Transverse colon (tissue), 4 donors: ENCODE data around the gene CASKIN2.

Experiments
- EP300 ChIP-seq: sonication (generic); formaldehyde crosslinking; IDR thresholded peaks from one replicate; pipeline ENCODE4 v1.6.1; 2017; ENCODE audit warnings: antibody characterized with exemption, low read depth
- POLR2A ChIP-seq: fragments of 450-650 bp; IDR thresholded peaks from one replicate; pipeline ENCODE4 v1.6.1; 2016; ENCODE audit warnings: antibody characterized with exemption, mild to moderate bottlenecking, moderate library complexity
- POLR2AphosphoS5 ChIP-seq, 3 donors: sonication (generic); formaldehyde crosslinking; IDR thresholded peaks; one replicate each; pipeline ENCODE4 v1.6.1; 2016; ENCODE audit warnings: antibody characterized with exemption in 3 of 3
- TF ChIP-seq, protein P1 (sequence below), 5 experiments: fragments of 200-600 bp in 3 of 5; fragments of 450-650 bp in 2 of 5; sonication (generic) in 3 of 5; IDR thresholded peaks; 1 replicate in 2 of 5; 2 replicates in 3 of 5; pipeline ENCODE4 v1.5.1; 2016 to 2017; ENCODE audit warnings: antibody characterized with exemption in 5 of 5, inconsistent platforms in 3 of 5, mild to moderate bottlenecking in 2 of 5, moderate library complexity in 1 of 5

DNA sequence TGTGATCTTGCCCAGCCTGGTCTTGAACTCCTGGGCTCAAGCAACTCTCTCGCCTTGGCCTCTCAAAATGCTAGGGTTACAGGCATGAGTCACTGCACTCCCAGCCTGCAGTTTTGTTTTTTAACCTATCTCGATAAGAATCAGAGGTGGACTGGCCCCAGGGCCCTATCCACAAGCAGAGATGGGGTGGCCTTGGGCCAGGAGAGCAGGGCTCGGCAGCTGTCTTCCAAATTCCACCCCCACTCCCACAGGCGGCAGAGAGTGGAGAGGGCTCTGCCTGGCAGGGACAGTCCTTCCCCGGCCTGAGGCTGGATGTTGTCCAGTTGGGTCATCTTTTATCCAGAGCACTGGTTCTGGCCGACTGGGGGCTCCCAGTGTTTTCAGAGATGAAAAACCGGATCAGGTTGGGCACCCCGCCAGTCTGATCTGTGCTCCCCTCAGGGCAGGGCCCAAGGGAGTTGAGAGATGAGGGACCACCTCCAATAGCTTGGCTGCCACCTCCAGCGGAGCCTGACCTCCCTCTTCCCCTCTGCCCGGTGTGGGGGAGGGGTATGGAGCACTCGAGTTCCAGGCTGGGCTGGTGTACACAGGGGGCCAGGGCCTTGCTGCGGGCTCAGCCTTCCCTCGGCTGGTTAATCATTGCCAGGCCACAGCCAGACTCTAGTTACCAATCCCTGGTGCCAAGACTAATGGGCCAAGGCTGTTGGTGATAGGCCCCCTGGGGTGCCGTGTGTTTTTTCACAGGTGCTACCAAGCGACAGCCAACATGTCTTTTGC is 41.9 kb upstream of the CASKIN2 start:
- TF ChIP-seq, protein P1, sequence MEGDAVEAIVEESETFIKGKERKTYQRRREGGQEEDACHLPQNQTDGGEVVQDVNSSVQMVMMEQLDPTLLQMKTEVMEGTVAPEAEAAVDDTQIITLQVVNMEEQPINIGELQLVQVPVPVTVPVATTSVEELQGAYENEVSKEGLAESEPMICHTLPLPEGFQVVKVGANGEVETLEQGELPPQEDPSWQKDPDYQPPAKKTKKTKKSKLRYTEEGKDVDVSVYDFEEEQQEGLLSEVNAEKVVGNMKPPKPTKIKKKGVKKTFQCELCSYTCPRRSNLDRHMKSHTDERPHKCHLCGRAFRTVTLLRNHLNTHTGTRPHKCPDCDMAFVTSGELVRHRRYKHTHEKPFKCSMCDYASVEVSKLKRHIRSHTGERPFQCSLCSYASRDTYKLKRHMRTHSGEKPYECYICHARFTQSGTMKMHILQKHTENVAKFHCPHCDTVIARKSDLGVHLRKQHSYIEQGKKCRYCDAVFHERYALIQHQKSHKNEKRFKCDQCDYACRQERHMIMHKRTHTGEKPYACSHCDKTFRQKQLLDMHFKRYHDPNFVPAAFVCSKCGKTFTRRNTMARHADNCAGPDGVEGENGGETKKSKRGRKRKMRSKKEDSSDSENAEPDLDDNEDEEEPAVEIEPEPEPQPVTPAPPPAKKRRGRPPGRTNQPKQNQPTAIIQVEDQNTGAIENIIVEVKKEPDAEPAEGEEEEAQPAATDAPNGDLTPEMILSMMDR (IDR thresholded peaks at IDR 0.05), result no peak
- TF ChIP-seq POLR2AphosphoS5 (IDR thresholded peaks at IDR 0.05) (no peak), POLR2A (no peak), EP300 (no peak)
